Neural cell (in vitro differentiated cells): ENCODE measurements around the gene ADPRHL1. TPM values are rescaled to one million over a fixed set of nuclear protein-coding genes. Genes with fewer than 3 reads are reported as not detected.

Source experiments
- H2AFZ ChIP-seq: fragments of 200-600, 300-800 bp; sonication (generic), shearing (Covaris generic); 2 replicates; pipeline ENCODE4 v1.6.0; 2014; ENCODE audit warnings: low read depth, mild to moderate bottlenecking, antibody characterized with exemption, low read length, moderate library complexity
- H3F3A ChIP-seq: fragments of 200-600 bp; shearing (Covaris generic); 2 replicates; pipeline ENCODE4 v1.6.1; 2016; ENCODE audit warnings: mild to moderate bottlenecking, moderate library complexity, mixed read lengths, antibody characterized with exemption, low read length; ENCODE audit not compliant: insufficient read depth, poor library complexity, severe bottlenecking
- H3K27ac ChIP-seq: fragments of 200-600, 300-800 bp; sonication (generic), shearing (Covaris generic); 2 replicates; pipeline ENCODE4 v1.5.1; 2014; ENCODE audit warnings: mild to moderate bottlenecking, low read length, moderate library complexity
- H3K27me3 ChIP-seq: fragments of 300-800, 200-600 bp; sonication (generic), shearing (Covaris generic); 2 replicates; pipeline ENCODE4 v1.6.0; 2014; ENCODE audit warnings: mild to moderate bottlenecking, low read depth, low read length, moderate library complexity; ENCODE audit not compliant: insufficient read depth
- H3K36me3 ChIP-seq: fragments of 300-800, 200-600 bp; sonication (generic), shearing (Covaris generic); 2 replicates; pipeline ENCODE4 v1.5.1; 2014; ENCODE audit warnings: mild to moderate bottlenecking, antibody characterized with exemption, low read length, moderate library complexity; ENCODE audit not compliant: insufficient read depth
- H3K4me2 ChIP-seq: fragments of 300-800, 200-600 bp; sonication (generic), shearing (Covaris generic); 2 replicates; pipeline ENCODE4 v1.6.0; 2014; ENCODE audit warnings: mild to moderate bottlenecking, low read length
- H3K4me3 ChIP-seq: fragments of 300-800, 200-600 bp; sonication (generic), shearing (Covaris generic); 2 replicates; pipeline ENCODE4 v1.5.1; 2014; ENCODE audit warnings: mild to moderate bottlenecking, low read length, moderate library complexity
- H3K79me2 ChIP-seq: fragments of 200-600 bp; shearing (Covaris generic); replicated peaks from 2 replicates; pipeline ENCODE4 v1.6.0; 2014; ENCODE audit warnings: mild to moderate bottlenecking, low read length, moderate library complexity; ENCODE audit not compliant: insufficient read depth
- H3K9ac ChIP-seq: fragments of 300-800, 200-600 bp; sonication (generic), shearing (Covaris generic); 2 replicates; pipeline ENCODE4 v1.6.1; 2016; ENCODE audit warnings: mild to moderate bottlenecking, low read length, mixed read lengths
- H3K9me2 ChIP-seq: fragments of 200-600 bp; shearing (Covaris generic); 2 replicates; pipeline ENCODE4 v1.6.1; 2016; ENCODE audit warnings: mild to moderate bottlenecking, low read length, mixed read lengths; ENCODE audit not compliant: insufficient read depth
- H3K9me3 ChIP-seq: fragments of 200-600, 300-800 bp; sonication (generic), shearing (Covaris generic); 2 replicates; pipeline ENCODE4 v1.6.1; 2016; ENCODE audit warnings: mild to moderate bottlenecking, mixed run types, low read length, moderate library complexity, mixed read lengths
- H4K20me1 ChIP-seq: fragments of 200-600 bp; shearing (Covaris generic); 2 replicates; pipeline ENCODE4 v1.6.1; 2016; ENCODE audit warnings: mild to moderate bottlenecking, mixed run types; ENCODE audit not compliant: insufficient read depth
- EP300 ChIP-seq: fragments of 450-650 bp; conservative IDR thresholded peaks from 2 replicates; pipeline ENCODE4 v1.6.1; 2014; ENCODE audit warnings: antibody characterized with exemption, mild to moderate bottlenecking, moderate library complexity; ENCODE audit not compliant: poor library complexity, severe bottlenecking
- EZH2 ChIP-seq: fragments of 200-600, 300-800 bp; shearing (Covaris generic), sonication (generic); IDR thresholded peaks from 2 replicates; pipeline ENCODE4 v1.6.1; 2014; ENCODE audit warnings: antibody characterized with exemption, low read length, borderline replicate concordance, mild to moderate bottlenecking; ENCODE audit not compliant: insufficient read depth, poor library complexity, severe bottlenecking
- MXI1 ChIP-seq: fragments of 450-650 bp; conservative IDR thresholded peaks from 2 replicates; pipeline ENCODE4 v1.6.1; 2014; ENCODE audit warnings: antibody characterized with exemption, mild to moderate bottlenecking; ENCODE audit not compliant: poor library complexity, severe bottlenecking
- POLR2AphosphoS5 ChIP-seq: IDR thresholded peaks from 2 replicates; pipeline ENCODE4 v1.6.1; 2012
- RAD21 ChIP-seq: fragments of 450-650 bp; conservative IDR thresholded peaks from 2 replicates; pipeline ENCODE4 v1.6.1; 2014; ENCODE audit warnings: antibody characterized with exemption, mild to moderate bottlenecking, moderate library complexity
- SMC3 ChIP-seq: fragments of 450-650 bp; conservative IDR thresholded peaks from 2 replicates; pipeline ENCODE4 v1.6.1; 2014; ENCODE audit warnings: antibody characterized with exemption, mild to moderate bottlenecking, moderate library complexity; ENCODE audit not compliant: poor library complexity
- TAF1 ChIP-seq: IDR thresholded peaks from 2 replicates; pipeline ENCODE4 v1.6.1; 2012; ENCODE audit warnings: low read depth
- polyA plus RNA-seq: library from polyadenylated mRNA; depleted of rRNA; stranded (reverse); fragments of >200 nt; gene quantifications from 2 replicates; pipeline ENCODE4 v1.2.3, GENCODE V29; 2014
- TF ChIP-seq, protein P1 (sequence below): IDR thresholded peaks from 2 replicates; pipeline ENCODE4 v1.6.1; 2012; ENCODE audit warnings: borderline replicate concordance
- TF ChIP-seq, protein P2 (sequence below): fragments of 450-650 bp; IDR thresholded peaks from 2 replicates; pipeline ENCODE4 v1.5.1; 2014; ENCODE audit warnings: antibody characterized with exemption, mild to moderate bottlenecking, moderate library complexity; ENCODE audit not compliant: poor library complexity, severe bottlenecking

The ADPRHL1 gene
- polyA plus RNA-seq, 1 donor from 2014 or later, result 1.1 TPM

DNA sequence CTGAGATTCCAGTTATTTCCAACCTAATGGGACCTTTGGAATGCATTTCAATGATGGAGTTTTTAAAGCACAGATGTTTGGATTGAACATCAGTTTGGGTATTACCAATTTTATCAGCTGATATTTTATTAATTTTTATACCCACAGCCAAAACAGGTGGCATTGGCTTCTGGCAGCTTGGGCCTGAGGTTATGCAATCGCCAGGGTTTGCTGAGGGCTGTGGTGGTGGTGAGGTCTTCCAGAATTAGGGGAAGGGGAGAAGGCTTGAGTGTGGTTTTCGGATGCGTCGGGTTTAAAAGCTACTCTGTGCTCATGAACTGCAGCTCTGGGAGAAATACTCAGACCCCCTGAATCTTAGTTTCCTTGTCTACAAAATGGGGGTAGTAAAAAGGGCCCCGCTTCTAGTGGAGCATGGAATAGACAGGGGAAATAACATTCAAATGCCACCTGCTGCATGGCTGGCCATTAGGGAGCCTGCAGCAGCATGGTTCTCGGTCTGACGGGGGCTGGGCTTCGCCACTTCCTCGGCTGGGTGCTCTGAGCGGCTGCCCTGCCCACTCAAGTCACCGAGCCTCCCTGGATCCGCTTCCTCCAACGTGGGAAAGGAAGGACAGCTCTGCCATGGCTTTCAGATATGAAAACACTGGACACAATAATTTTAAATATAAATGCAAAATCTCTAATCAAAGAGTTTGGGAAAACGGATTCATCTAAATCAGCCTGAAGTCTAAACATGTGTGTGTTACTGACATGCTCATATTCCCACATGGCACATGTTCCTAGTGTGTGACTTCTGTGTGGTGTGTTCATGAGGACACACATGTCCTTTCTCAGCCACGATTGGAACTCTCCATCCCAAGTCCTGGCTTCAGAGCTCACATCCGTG, 35.2 kb downstream of the ADPRHL1 start:
- no peaks in the 10 kb centered on the region for H3K9me3 ChIP-seq
- no peaks in the 10 kb centered on the region for H3K36me3 ChIP-seq
- H3K4me2 ChIP-seq, result no peak overlapping the region
- no peaks in the 10 kb centered on the region for H3F3A ChIP-seq
- H3K27ac ChIP-seq, result no peak overlapping the region
- H3K79me2 ChIP-seq, result no peaks in the 10 kb centered on the region
- no peaks in the 10 kb centered on the region for H4K20me1 ChIP-seq
- no peak overlapping the region for H3K4me3 ChIP-seq
- no peak overlapping the region for H2AFZ ChIP-seq
- TF ChIP-seq MXI1 (no peak), EP300 (no peak), SMC3 (no peak)
- TF ChIP-seq, protein P1, sequence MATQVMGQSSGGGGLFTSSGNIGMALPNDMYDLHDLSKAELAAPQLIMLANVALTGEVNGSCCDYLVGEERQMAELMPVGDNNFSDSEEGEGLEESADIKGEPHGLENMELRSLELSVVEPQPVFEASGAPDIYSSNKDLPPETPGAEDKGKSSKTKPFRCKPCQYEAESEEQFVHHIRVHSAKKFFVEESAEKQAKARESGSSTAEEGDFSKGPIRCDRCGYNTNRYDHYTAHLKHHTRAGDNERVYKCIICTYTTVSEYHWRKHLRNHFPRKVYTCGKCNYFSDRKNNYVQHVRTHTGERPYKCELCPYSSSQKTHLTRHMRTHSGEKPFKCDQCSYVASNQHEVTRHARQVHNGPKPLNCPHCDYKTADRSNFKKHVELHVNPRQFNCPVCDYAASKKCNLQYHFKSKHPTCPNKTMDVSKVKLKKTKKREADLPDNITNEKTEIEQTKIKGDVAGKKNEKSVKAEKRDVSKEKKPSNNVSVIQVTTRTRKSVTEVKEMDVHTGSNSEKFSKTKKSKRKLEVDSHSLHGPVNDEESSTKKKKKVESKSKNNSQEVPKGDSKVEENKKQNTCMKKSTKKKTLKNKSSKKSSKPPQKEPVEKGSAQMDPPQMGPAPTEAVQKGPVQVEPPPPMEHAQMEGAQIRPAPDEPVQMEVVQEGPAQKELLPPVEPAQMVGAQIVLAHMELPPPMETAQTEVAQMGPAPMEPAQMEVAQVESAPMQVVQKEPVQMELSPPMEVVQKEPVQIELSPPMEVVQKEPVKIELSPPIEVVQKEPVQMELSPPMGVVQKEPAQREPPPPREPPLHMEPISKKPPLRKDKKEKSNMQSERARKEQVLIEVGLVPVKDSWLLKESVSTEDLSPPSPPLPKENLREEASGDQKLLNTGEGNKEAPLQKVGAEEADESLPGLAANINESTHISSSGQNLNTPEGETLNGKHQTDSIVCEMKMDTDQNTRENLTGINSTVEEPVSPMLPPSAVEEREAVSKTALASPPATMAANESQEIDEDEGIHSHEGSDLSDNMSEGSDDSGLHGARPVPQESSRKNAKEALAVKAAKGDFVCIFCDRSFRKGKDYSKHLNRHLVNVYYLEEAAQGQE, result no peak
- H3K9me2 ChIP-seq, result no peaks in the 10 kb centered on the region
- H3K9ac ChIP-seq, result no peak overlapping the region
- no peaks in the 10 kb centered on the region for H3K27me3 ChIP-seq

DNA sequence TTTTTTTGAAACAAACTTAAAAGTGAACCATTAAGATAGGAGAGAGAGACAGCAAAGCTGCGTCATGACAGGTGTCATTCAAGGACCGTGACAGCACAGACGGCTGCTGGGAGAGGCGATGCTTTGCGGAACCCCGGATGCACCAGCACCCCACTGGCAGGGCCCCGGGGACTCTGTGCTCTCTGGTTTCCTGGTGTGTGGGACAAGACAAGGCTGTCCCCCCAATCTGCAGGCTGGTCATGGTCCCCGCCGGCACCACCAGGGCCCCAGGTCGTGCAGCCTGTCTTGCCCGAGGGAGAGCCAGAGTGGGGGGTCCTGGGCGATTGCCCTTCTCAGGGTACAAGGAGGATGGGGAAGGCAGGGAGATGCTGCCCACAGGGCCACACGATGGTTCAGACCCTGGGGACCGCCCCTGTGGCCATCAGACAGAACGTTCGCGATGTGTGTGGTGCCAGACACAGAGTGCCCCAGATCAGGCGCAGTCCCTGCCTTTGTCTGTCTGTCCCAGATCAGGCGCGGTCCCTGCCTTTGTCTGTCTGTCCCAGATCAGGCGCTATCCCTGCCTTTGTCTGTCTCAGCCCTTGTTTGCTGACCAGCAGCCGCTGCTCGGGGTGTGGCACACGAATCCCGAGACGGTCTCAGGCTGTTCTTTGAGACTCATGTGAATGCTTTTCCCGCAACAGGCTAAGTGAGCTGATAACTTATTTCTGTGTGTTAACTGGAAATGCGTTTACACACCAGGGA, 36.1 kb downstream of the ADPRHL1 start:
- TF ChIP-seq EP300 (peak; percentile 67), POLR2AphosphoS5 (peak; percentile 28), EZH2 (no peak)
- no peaks in the 10 kb centered on the region for H4K20me1 ChIP-seq
- H3K4me2 ChIP-seq, result no peak overlapping the region
- H3K9ac ChIP-seq, result no peak overlapping the region
- no peaks in the 10 kb centered on the region for H3K36me3 ChIP-seq
- H3K4me3 ChIP-seq, result no peak overlapping the region
- H3K9me3 ChIP-seq, result no peaks in the 10 kb centered on the region
- no peak overlapping the region for H3K27ac ChIP-seq
- no peaks in the 10 kb centered on the region for H3K27me3 ChIP-seq
- H3K9me2 ChIP-seq, result no peaks in the 10 kb centered on the region
- H3F3A ChIP-seq, result no peaks in the 10 kb centered on the region
- no peaks in the 10 kb centered on the region for H3K79me2 ChIP-seq
- H2AFZ ChIP-seq, result no peak overlapping the region

DNA sequence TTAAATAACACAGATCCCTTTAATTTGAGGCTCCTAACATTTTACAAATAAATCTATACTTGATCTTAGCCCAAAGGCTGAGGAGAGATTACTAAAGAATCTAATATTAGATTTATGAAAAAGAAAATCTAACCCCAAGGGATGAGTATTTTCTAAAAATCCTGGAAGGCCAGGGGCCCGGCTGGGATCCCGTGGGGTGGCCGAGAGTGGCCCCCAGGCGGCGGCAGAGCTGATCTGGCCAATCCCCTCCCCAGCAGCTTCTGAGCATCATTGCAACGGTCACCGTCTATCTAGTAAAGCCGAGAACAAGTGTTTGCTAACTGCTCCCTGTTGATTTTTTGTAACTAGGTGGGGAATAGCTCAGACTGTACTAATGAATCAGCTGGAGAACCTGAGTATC, 37.5 kb downstream of the ADPRHL1 start:
- TF ChIP-seq POLR2AphosphoS5, result no peak
- TF ChIP-seq, protein P2, sequence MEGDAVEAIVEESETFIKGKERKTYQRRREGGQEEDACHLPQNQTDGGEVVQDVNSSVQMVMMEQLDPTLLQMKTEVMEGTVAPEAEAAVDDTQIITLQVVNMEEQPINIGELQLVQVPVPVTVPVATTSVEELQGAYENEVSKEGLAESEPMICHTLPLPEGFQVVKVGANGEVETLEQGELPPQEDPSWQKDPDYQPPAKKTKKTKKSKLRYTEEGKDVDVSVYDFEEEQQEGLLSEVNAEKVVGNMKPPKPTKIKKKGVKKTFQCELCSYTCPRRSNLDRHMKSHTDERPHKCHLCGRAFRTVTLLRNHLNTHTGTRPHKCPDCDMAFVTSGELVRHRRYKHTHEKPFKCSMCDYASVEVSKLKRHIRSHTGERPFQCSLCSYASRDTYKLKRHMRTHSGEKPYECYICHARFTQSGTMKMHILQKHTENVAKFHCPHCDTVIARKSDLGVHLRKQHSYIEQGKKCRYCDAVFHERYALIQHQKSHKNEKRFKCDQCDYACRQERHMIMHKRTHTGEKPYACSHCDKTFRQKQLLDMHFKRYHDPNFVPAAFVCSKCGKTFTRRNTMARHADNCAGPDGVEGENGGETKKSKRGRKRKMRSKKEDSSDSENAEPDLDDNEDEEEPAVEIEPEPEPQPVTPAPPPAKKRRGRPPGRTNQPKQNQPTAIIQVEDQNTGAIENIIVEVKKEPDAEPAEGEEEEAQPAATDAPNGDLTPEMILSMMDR, result no peak
- no peak for TF ChIP-seq EZH2
- no peak for TF ChIP-seq SMC3
- TF ChIP-seq, protein P1, result no peak
- no peak for TF ChIP-seq TAF1
- TF ChIP-seq EP300, result no peak
- TF ChIP-seq MXI1, result no peak
- no peak for TF ChIP-seq RAD21
- Histone ChIP-seq H3K27ac (no peak overlapping the region), H3F3A (no peaks in the 10 kb centered on the region), H3K27me3 (no peaks in the 10 kb centered on the region), H3K36me3 (no peaks in the 10 kb centered on the region), H3K79me2 (no peaks in the 10 kb centered on the region), H3K9me3 (no peaks in the 10 kb centered on the region), H3K4me2 (no peak overlapping the region), H3K9me2 (no peaks in the 10 kb centered on the region), H2AFZ (no peak overlapping the region), H3K4me3 (no peak overlapping the region), H3K9ac (no peak overlapping the region), H4K20me1 (no peaks in the 10 kb centered on the region)
